IPS-NIHi7 (cell line): ENCODE measurements around the gene FAM98B.

Source experiments
- DNase-seq: peaks from one replicate; pipeline ENCODE4 v3.0.0; 2012; ENCODE audit warnings: mixed read lengths; ENCODE audit errors: extremely low spot score

The FAM98B gene

GRCh38 chr15:38461066-38461833, 7.3 kb downstream of the FAM98B start:
- no peak for DNase-seq

DNA sequence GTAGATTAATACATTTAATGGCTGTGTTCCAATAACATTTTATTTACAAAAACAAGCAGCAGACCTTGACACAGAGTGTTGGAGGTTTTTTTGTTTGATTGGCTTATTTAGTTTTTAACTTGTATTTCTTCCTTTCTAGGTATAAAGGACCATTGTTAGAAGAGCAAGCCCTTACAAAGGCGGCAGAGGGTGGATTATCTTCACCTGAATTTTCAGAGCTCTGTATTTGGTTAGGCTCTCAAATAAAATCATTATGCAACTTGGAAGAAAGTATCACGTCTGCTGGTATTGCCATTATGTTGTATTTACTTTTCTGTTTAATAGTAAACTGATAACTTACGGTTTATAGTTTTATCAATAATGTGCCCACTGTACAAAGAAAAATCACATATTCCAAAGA, 10.0 kb downstream of the FAM98B start:
- no peak for DNase-seq

GRCh38 chr15:38464675-38465074, 10.7 kb downstream of the FAM98B start:
- DNase-seq: no peak

- no peak for DNase-seq
These were observed 16.9 kb downstream of the FAM98B start for GRCh38 chr15:38470816-38471215.

DNA sequence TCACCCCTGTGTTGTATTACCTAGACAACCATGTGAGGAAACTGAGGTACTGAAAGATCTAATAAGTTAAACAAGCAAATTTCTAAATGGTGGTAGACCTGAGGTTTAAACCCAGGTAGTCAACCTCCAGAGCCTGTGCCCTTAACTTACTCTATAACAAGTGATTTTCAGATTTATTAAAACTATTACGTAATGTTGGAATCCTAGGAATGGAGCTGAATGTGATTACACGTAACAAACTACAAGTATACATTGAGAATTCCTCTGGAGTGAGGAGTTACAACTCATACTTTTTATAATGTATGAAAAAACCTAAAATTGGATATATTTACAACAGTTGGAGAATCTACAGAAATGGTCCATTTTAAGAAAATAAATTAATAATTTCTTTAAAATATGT, 18.0 kb downstream of the FAM98B start:
- no peak for DNase-seq

DNA sequence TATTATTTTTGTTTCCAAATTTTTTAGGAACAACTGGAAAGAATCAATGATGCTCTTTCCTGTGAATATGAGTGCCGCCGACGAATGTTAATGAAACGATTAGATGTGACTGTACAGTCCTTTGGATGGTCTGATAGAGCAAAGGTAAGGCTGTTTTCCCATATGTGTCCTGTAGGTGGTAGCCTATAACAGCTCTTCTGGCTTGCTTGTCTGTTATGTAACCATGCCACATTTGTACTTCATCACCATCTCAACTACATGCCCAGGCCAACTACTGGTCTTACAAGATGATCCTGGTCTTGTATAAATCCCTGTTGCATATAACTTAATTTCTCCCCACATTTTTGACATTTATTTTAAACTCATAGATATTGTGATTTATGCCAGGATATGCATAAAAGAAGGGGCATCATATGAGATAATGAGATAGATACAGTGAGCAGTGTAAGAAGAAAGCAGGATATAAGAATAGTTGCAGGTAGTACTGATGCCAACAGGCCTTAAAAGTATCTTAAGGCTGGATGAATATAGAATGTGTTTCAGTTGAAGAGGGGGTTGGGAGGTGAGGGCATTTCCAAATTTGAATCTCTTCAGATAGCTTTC, 20.3 kb downstream of the FAM98B start:
- peak; percentile 39 for DNase-seq

GRCh38 chr15:38475361-38475760, 21.4 kb downstream of the FAM98B start:
- no peak for DNase-seq

GRCh38 chr15:38476120-38476519, 22.2 kb downstream of the FAM98B start:
- no peak for DNase-seq

GRCh38 chr15:38477637-38478036, 23.7 kb downstream of the FAM98B start:
- no peak for DNase-seq

DNA sequence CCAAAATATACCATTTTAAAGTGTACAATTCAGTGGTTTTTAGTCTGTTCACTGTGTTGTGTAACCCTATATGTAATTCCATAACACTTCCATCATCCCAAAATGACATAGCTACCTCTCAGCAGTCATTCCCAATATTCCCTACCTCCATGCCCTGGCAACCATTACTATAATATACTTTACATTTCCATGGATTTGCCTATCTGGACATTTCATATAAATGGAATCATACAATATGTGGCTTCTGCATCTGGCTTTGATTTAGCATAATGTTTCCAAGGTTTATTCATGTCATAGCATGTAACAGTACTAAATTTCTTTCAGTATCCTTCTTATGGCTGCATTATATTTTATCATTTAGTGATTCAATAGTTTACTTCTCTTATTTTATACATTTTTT, 25.3 kb downstream of the FAM98B start:
- DNase-seq: no peak

DNA sequence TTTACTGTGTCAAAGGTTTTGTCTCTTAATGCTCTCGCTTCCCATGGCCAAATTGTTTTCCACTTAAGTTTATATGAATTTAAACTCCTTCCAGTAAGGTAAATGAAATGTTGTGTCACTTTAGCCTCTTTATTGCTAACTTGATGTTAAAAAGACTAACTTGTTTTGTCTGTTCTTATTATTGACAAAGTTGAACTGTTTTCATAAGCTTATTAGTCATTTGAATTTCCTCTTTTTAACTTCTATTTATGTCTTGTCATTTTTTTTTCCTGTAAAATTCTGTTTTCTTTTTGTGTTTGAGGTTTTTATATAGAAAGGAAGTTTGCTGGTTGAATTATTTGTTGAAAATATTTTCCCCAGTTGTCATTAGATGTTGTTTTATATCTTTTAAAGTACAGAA, 25.8 kb downstream of the FAM98B start:
- no peak for DNase-seq

- no peak for DNase-seq
These were observed 27.2 kb downstream of the FAM98B start for GRCh38 chr15:38481113-38481512.

GRCh38 chr15:38481761-38482160, 27.8 kb downstream of the FAM98B start:
- no peak for DNase-seq

DNA sequence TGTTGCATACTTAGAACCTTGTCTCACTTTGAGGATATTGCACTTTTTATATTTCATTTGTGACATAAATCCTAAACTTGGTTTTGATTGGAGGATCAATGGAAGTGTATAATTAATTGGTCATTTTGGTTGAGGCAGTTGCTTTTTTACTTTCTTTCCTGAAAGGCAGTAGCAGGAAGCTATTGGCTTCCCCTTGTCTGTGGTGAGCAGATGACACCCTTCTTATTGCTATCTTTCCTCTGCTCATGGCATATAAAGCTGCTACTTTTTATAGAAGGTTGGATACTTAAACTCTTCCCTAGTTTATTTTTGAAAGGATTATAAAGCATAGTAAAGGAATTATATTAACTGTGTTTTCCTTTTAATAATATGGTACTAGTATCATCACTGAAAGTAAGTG, 28.6 kb downstream of the FAM98B start:
- DNase-seq: no peak

- DNase-seq: no peak
These were observed 33.0 kb downstream of the FAM98B start for GRCh38 chr15:38486936-38487335.

GRCh38 chr15:38487378-38487777, 33.5 kb downstream of the FAM98B start:
- DNase-seq: no peak

DNA sequence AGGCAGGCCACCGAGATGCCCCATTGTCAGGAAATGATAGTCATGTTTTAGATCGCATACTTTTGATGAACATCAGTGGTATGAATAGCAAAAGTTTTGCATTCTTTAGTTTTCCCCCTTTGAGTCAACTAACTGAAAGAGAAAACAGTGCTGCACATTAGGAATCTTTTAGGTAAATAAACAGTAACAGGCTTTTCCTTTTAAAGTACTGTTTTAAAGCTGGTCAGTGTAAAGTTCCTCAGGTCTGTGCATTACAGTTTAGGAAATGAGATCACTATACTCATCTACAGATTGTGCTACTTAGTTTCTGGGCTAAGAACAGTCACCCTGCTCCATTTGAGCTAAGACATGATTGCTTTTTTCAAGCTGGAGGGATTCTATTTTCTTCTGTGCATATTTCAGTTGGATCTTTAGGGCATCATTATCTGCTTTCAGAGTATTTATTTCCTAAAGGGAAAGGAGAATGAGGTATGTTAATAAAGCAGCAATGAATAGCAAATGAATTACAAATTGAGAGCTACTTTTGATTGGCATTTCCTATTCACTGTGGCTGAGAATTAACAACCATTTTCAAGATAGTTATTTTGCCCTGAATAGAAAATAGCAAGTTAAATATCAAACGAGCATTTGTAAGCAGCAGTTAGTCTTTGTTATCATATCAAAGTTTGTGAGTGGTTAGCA, 36.5 kb downstream of the FAM98B start:
- no peak for DNase-seq

DNA sequence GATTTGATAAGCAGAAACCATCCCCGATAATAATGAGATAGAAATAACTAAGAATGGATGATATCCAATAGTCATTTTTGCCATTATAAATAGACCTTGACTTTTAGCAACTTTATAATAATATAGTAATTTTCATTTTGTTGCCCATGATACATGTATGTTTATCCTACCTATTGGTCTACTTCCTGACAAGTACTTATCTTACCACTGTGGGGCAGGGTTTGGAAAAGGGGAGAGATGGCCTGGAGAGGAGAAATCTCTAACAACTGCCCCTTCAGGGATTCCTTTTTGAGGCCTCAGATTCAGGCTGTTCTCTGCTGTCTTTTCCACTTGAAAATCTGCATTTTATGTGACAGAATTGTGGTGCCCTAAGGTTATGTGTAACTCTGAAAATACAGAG, 42.2 kb downstream of the FAM98B start:
- DNase-seq: no peak

DNA sequence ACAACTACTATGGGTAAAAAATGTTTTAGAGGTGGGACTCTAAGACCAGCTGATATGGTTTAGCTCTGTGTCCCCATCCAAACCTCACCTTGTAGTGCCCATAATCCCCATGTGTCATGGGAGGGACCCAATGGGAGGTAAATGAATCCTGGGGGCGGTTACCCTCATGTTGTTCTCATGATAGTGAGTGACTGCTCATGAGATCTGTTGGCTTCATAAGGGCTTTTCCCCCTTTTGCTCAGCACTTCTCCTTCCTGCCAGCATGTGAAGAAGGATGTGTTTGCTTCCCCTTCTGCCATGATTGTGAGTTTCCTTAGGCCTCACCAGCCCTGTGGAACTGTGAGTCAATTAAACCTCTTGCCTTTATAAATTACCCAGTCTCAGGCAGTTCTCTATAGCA, 45.7 kb downstream of the FAM98B start:
- DNase-seq: no peak

GRCh38 chr15:38503496-38503895, 49.6 kb downstream of the FAM98B start:
- DNase-seq: no peak

DNA sequence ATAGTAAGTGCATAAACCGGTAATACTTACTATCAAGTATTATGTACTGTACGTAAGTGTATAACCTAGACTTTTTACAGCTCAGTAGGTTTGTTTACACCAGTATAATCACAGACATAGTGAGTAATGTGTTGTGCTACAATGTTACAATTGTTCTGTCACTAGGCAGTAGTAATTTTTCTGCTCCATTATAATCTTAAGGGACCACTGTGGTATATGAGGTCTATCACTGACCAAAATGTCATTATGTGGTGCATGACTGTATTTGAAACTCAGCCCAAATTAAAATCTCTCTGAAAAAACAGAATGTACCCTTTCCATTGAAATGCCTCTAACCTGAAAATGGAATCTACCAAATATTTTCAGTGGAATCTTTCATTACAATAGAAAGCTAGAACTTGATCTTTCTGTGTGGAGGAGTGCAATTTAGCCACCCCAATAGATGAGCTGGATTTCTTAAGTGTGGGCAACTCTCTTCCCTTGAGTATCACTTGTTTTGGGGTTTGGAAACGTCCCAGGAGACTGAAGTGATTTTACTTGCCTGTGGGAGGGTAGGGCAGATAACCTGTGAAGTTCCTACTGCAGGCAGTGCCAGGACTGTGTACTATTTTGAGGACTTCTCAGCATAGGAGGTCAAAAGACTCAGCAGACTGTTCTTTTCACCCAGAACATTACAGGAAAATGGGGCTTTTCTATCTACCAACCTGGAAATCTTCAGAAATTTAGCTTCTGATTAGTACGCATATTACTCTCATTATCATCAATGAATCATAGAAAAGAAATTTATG, 50.9 kb downstream of the FAM98B start:
- DNase-seq: no peak

GRCh38 chr15:38506997-38507396, 53.1 kb downstream of the FAM98B start:
- DNase-seq: no peak
